Stimulated activated CD4-positive, alpha-beta T cell treated with anti-CD3 and anti-CD28 coated beads, Interleukin-12 subunit alpha, Interleukin-12 subunit beta, amount 100 ng/mL, for 24 hours (primary cell): ENCODE measurements around the gene RAB39B.

Experiments
- DNase-seq, 2 experiments: peaks; one replicate each; pipeline ENCODE4 v3.0.0-alpha.2; 2020; ENCODE audit warnings: low read depth in 2 of 2

The RAB39B gene

GRCh38 chrX:155215443-155216178, 48.7 kb downstream of the RAB39B start:
- DNase-seq: no peak

GRCh38 chrX:155213731-155214130, 50.6 kb downstream of the RAB39B start:
- DNase-seq: no peak

GRCh38 chrX:155211208-155211607, 53.1 kb downstream of the RAB39B start:
- no peak for DNase-seq
